OCI-LY7 (cell line): ENCODE measurements around the gene GLRA3.

Source experiments
- CTCF ChIP-seq: fragments of 200-600 bp; sonication (generic); conservative IDR thresholded peaks from 2 replicates; pipeline ENCODE4 v1.5.1; 2014; ENCODE audit warnings: mild to moderate bottlenecking, antibody characterized with exemption, low read length, moderate library complexity, mixed read lengths
- EZH2phosphoT487 ChIP-seq: fragments of 200-600 bp; sonication (generic); IDR thresholded peaks from 2 replicates; pipeline ENCODE4 v1.6.1; 2018; ENCODE audit warnings: low read depth, borderline replicate concordance, mild to moderate bottlenecking, mixed run types, antibody characterized with exemption, low read length, moderate library complexity, mixed read lengths

GRCh38 chr4:174697896-174698295 is 131.2 kb downstream of the GLRA3 start:
- no peak for TF ChIP-seq CTCF
- no peak for TF ChIP-seq EZH2phosphoT487
